WTC11 (cell line): ENCODE results near the gene AVPR1B. TPM values are rescaled to one million over a fixed set of nuclear protein-coding genes. Genes with fewer than 3 reads are reported as not detected.

Experiments
- ATAC-seq: fragments of 200-7000 bp; cut with Tn5 transposase; 2 replicates; pipeline ENCODE4 v1.10.0; 2021; ENCODE audit warnings: mild to moderate bottlenecking, moderate library complexity
- CTCF ChIA-PET: fragments of 300-600 bp; sonication (Branson Sonifier 250); formaldehyde crosslinking; loops from one replicate; lab custom pipeline; 2021; ENCODE audit warnings: antibody characterized with exemption; lab: Charles Lee
- POLR2A ChIA-PET: fragments of 350-600 bp; sonication (Branson Sonifier 250); formaldehyde crosslinking; loops from one replicate; lab custom pipeline; 2021; ENCODE audit warnings: antibody characterized with exemption; lab: Charles Lee
- DNase-seq: peaks from one replicate; pipeline ENCODE4 v3.0.0; 2021; ENCODE audit warnings: low spot score
- H3K27ac Mint-ChIP-seq: 2 replicates; pipeline ENCODE4 v1.8.0; 2021; ENCODE audit warnings: mixed read lengths
- H3K27me3 Mint-ChIP-seq: 2 replicates; pipeline ENCODE4 v1.8.0; 2021; ENCODE audit warnings: low read depth, mild to moderate bottlenecking, moderate library complexity, mixed read lengths
- H3K36me3 Mint-ChIP-seq: 2 replicates; pipeline ENCODE4 v1.8.0; 2021; ENCODE audit warnings: mixed read lengths
- H3K4me1 Mint-ChIP-seq: 2 replicates; pipeline ENCODE4 v1.8.0; 2022; ENCODE audit warnings: mixed read lengths
- H3K4me3 Mint-ChIP-seq: 2 replicates; pipeline ENCODE4 v1.8.0; 2021; ENCODE audit warnings: mild to moderate bottlenecking, moderate library complexity, mixed read lengths
- H3K9me3 Mint-ChIP-seq: 2 replicates; pipeline ENCODE4 v1.8.0; 2021; ENCODE audit warnings: mixed read lengths
- AFF4 ChIP-seq: sonication (generic); formaldehyde crosslinking; IDR thresholded peaks from 2 replicates; pipeline ENCODE4 v1.8.1; 2023; ENCODE audit warnings: mild to moderate bottlenecking, missing genetic modification reagents, borderline replicate concordance
- E2F5 ChIP-seq: sonication (generic); formaldehyde crosslinking; IDR thresholded peaks from 2 replicates; pipeline ENCODE4 v1.8.1; 2022; ENCODE audit warnings: mild to moderate bottlenecking, moderate library complexity, missing genetic modification reagents
- FOXP1 ChIP-seq: sonication (generic); formaldehyde crosslinking; IDR thresholded peaks from 2 replicates; pipeline ENCODE4 v1.8.0; 2022; ENCODE audit warnings: missing genetic modification reagents, mild to moderate bottlenecking, moderate library complexity, borderline replicate concordance
- MAX ChIP-seq: sonication (generic); formaldehyde crosslinking; IDR thresholded peaks from 2 replicates; pipeline ENCODE4 v1.8.0; 2022; ENCODE audit warnings: mild to moderate bottlenecking, missing genetic modification reagents
- MXD4 ChIP-seq: fragments of 250-450 bp; sonication (Bioruptor Pico); IDR thresholded peaks from 2 replicates; pipeline ENCODE4 v1.8.0; 2021; ENCODE audit warnings: mild to moderate bottlenecking, moderate library complexity, borderline replicate concordance
- MYBL2 ChIP-seq: sonication (generic); formaldehyde crosslinking; IDR thresholded peaks from 2 replicates; pipeline ENCODE4 v1.8.1; 2023; ENCODE audit warnings: mild to moderate bottlenecking, moderate library complexity, missing genetic modification reagents
- NR1H2 ChIP-seq: sonication (generic); formaldehyde crosslinking; IDR thresholded peaks from 2 replicates; pipeline ENCODE4 v1.9.0; 2021; ENCODE audit warnings: mild to moderate bottlenecking, moderate library complexity, missing genetic modification reagents
- RORB ChIP-seq: fragments of 250-450 bp; sonication (Bioruptor Pico); IDR thresholded peaks from 2 replicates; pipeline ENCODE4 v1.9.0; 2021; ENCODE audit warnings: mild to moderate bottlenecking
- SMAD4 ChIP-seq: sonication (generic); formaldehyde crosslinking; IDR thresholded peaks from 2 replicates; pipeline ENCODE4 v1.8.0; 2022; ENCODE audit warnings: mild to moderate bottlenecking, missing genetic modification reagents
- TCF7 ChIP-seq: sonication (generic); formaldehyde crosslinking; IDR thresholded peaks from 2 replicates; pipeline ENCODE4 v1.8.0; 2022; ENCODE audit warnings: mild to moderate bottlenecking, low read depth, missing genetic modification reagents, moderate library complexity
- TEAD4 ChIP-seq: sonication (generic); formaldehyde crosslinking; IDR thresholded peaks from 2 replicates; pipeline ENCODE4 v1.8.0; 2022; ENCODE audit warnings: mild to moderate bottlenecking, missing genetic modification reagents
- ZNF138 ChIP-seq: sonication (generic); formaldehyde crosslinking; conservative IDR thresholded peaks from 2 replicates; pipeline ENCODE4 v1.8.1; 2022; ENCODE audit warnings: mild to moderate bottlenecking, moderate library complexity, missing genetic modification reagents
- ZNF232 ChIP-seq: sonication (generic); formaldehyde crosslinking; IDR thresholded peaks from 2 replicates; pipeline ENCODE4 v1.8.0; 2022; ENCODE audit warnings: mild to moderate bottlenecking, missing genetic modification reagents
- ZNF671 ChIP-seq: fragments of 250-450 bp; sonication (Bioruptor Pico); IDR thresholded peaks from 2 replicates; pipeline ENCODE4 v1.8.0; 2021; ENCODE audit warnings: mild to moderate bottlenecking
- ZSCAN18 ChIP-seq: fragments of 250-450 bp; sonication (Bioruptor Pico); IDR thresholded peaks from 2 replicates; pipeline ENCODE4 v2.1.2; 2022; ENCODE audit warnings: mild to moderate bottlenecking, moderate library complexity
- total RNA-seq: library from RNA; stranded (reverse); gene quantifications from 3 replicates; pipeline ENCODE4 v1.2.3, GENCODE V29; 2021

Gene AVPR1B
- total RNA-seq, 1 experiment from 2014 or later = 0.68 TPM

- no peak for ATAC-seq
- Mint-ChIP-seq H3K4me1 (peaks cover 13% of the 10 kb centered on the region), H3K9me3 (peaks cover 35% of the 10 kb centered on the region), H3K4me3 (no peak overlapping the region), H3K27ac (no peak overlapping the region), H3K27me3 (peaks cover 33% of the 10 kb centered on the region), H3K36me3 (peaks cover 4% of the 10 kb centered on the region)
- ChIA-PET CTCF (no interaction called here), POLR2A (no interaction called here)
- TF ChIP-seq SMAD4 = no peak
- TF ChIP-seq TEAD4 (CRISPR knock-in tag) = no peak
- no peak for TF ChIP-seq MAX (CRISPR knock-in tag)
- TF ChIP-seq MYBL2 = no peak
- TF ChIP-seq E2F5 (CRISPR knock-in tag) = no peak
- no peak for TF ChIP-seq ZNF232 (CRISPR knock-in tag)
- no peak for TF ChIP-seq ZNF671 (CRISPR knock-in tag)
- DNase-seq = no peak
These were observed 4.1 kb upstream of the AVPR1B start for GRCh38 chr1:206121269-206121668.

GRCh38 chr1:206120406-206120805 is 3.2 kb upstream of the AVPR1B start:
- DNase-seq (no peak), ATAC-seq (no peak)
- ChIA-PET CTCF (no interaction called here), POLR2A (no interaction called here)
- Mint-ChIP-seq H3K27me3 (peaks cover 39% of the 10 kb centered on the region), H3K27ac (no peak overlapping the region), H3K4me3 (no peak overlapping the region), H3K9me3 (peaks cover 35% of the 10 kb centered on the region), H3K4me1 (peaks cover 15% of the 10 kb centered on the region), H3K36me3 (peaks cover 4% of the 10 kb centered on the region)
- TF ChIP-seq ZNF138 (CRISPR knock-in tag) (no peak), SMAD4 (no peak), MXD4 (no peak), AFF4 (CRISPR knock-in tag) (no peak), NR1H2 (CRISPR knock-in tag) (no peak)

GRCh38 chr1:206116873-206117150 is 376 bp downstream of the AVPR1B start:
- TF ChIP-seq TCF7 (CRISPR knock-in tag) (no peak), ZNF671 (CRISPR knock-in tag) (no peak), ZSCAN18 (no peak)
- no peak overlapping the region for H3K27ac Mint-ChIP-seq
- ATAC-seq = no peak
- H3K4me1 Mint-ChIP-seq = peaks cover 15% of the 10 kb centered on the region
- DNase-seq = no peak
- H3K4me3 Mint-ChIP-seq = peak overlapping the region; percentile 82
- H3K36me3 Mint-ChIP-seq = peaks cover 4% of the 10 kb centered on the region
- CTCF ChIA-PET = interaction anchor here (1.3 to 1.7 kb wide), 4 partner anchors 11 to 139 kb away, joined by 3 to 7 read pairs (median 6); no protein-coding TSS in a partner anchor
- peaks cover 41% of the 10 kb centered on the region for H3K27me3 Mint-ChIP-seq
- POLR2A ChIA-PET = interaction anchor here (0.6 kb wide), 1 partner anchor 198 kb away, joined by 3 read pairs; no protein-coding TSS in a partner anchor
- peaks cover 20% of the 10 kb centered on the region for H3K9me3 Mint-ChIP-seq

GRCh38 chr1:206116191-206116872 is 856 bp downstream of the AVPR1B start:
- CTCF ChIA-PET = interaction anchor here (1.5 kb wide), 1 partner anchor 134 kb away, joined by 3 read pairs; no protein-coding TSS in a partner anchor
- TF ChIP-seq FOXP1 (CRISPR knock-in tag) (peak; percentile 32; the same call in 1 of the 2 replicates), RORB (no peak)
- Mint-ChIP-seq H3K27me3 (peaks cover 41% of the 10 kb centered on the region), H3K9me3 (peaks cover 15% of the 10 kb centered on the region), H3K4me3 (peak overlapping the region; percentile 82), H3K27ac (no peak overlapping the region), H3K4me1 (peaks cover 15% of the 10 kb centered on the region), H3K36me3 (peaks cover 3% of the 10 kb centered on the region)
- ATAC-seq (no peak), DNase-seq (peak; percentile 16)
- POLR2A ChIA-PET = no interaction called here
